ENCODE results near the gene VPS33B.
"Not testable (repeated sequence)": the region's sequence is repeated elsewhere in the genome, so short reads cannot be mapped to it uniquely, and the experiment has no call there.

The VPS33B gene

GRCh38 chr15:91047545-91048199, 25.3 kb upstream of the VPS33B start:
- no peak overlapping the region for H3K4me3 ChIP-seq (ENCODE audit: low read depth, low read length)
- no peak for TF ChIP-seq CTCF (IDR thresholded peaks at IDR 0.05; ENCODE audit: low read depth, low read length)

DNA sequence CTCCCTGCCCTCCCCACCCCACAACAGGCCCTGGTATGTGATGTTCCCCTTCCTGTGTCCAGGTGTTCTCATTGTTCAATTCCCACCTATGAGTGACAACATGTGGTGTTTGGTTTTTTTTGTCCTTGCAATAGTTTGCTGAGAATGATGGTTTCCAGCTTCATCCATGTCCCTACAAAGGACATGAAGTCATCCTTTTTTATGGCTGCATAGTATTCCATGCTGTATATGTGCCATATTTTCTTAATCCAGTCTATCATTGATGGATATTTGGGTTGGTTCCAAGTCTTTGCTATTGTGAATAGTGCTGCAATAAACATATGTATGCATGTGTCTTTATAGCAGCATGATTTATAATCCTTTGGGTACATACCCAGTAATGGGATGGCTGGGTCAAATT, 23.7 kb upstream of the VPS33B start:
- H3K4me3 ChIP-seq (ENCODE audit: low read depth, low read length): not testable (repeated sequence)

DNA sequence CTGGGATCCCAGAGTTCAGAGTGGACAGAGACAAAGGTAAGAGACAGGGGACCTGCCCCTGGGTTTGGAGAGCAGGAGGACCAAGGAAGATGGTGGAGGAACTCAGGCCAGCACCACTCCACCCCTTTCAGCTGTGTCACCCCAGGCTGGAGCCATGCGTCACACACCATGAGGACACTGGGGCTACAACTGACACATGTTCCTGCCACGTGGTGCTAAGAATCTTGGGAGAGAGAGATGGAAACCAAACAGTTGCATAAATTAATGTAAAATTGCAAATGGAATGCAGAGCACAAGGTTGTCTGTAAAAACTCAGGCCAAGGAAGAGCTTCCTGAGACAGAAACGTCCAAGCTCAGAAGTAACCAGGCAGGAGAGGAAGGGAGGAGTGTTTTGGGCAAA, 22.7 kb upstream of the VPS33B start:
- H3K4me3 ChIP-seq (ENCODE audit: low read depth, low read length): no peak overlapping the region
- TF ChIP-seq CTCF (IDR thresholded peaks at IDR 0.05; ENCODE audit: low read depth, low read length): no peak

DNA sequence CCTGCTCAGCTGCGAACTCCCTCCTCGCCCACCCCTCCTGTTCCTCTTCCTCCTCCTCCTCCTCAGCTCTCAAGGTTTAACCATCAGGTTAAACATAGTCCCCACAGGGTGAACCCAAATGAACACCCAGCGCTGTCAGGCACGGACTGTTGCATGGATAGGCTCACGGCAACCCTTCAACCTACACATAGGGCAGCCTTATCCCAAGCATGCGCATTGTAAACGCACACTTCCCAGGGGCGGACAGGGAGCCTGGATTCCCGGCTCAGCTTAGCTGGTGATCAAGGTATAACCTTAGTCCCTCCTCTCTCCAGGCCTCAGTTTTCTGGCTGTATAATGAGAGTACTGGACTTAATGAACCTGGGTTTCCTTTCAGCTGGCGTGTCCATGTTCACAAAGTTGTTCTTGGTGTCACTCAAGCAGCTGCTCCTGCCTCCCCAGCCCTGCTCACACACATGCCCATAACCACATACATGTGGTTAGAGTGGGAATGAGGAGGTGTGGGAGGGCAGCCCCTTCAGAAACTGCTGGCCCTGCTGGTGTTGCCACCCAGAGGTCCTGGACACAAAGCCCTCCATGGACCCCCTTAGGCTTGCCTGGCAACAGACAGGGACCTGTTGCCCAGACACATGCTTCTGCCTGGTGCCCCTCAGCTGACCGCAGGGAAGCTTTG, 20.9 kb upstream of the VPS33B start:
- H3K4me3 ChIP-seq (ENCODE audit: low read depth, low read length): no peak overlapping the region
- no peak for TF ChIP-seq CTCF (IDR thresholded peaks at IDR 0.05; ENCODE audit: low read depth, low read length)

- TF ChIP-seq CTCF (IDR thresholded peaks at IDR 0.05; ENCODE audit: low read depth, low read length): no peak
- H3K4me3 ChIP-seq (ENCODE audit: low read depth, low read length): no peak overlapping the region
Observed at GRCh38 chr15:91040856-91041255, 18.5 kb upstream of the VPS33B start.

- no peak for TF ChIP-seq CTCF (IDR thresholded peaks at IDR 0.05; ENCODE audit: low read depth, low read length)
- H3K4me3 ChIP-seq (ENCODE audit: low read depth, low read length): no peak overlapping the region
Observed at GRCh38 chr15:91039996-91040395, 17.6 kb upstream of the VPS33B start.

- no peak overlapping the region for H3K4me3 ChIP-seq (ENCODE audit: low read depth, low read length)
- peak; percentile 24 for TF ChIP-seq CTCF (IDR thresholded peaks at IDR 0.05; ENCODE audit: low read depth, low read length)
Observed at GRCh38 chr15:91032919-91033803, 10.8 kb upstream of the VPS33B start.

Measured in WI38 (cell line).